B cell (primary cell): ENCODE measurements around the gene YARS1. TPM values are rescaled to one million over a fixed set of nuclear protein-coding genes. Genes with fewer than 3 reads are reported as not detected.

Source experiments
- ATAC-seq: fragments of 200-7000 bp; cut with Tn5 transposase; one replicate; pipeline ENCODE4 v1.10.0; 2021; ENCODE audit warnings: low read depth, mild to moderate bottlenecking, moderate number of reproducible peaks, moderate library complexity
- CTCF ChIA-PET: fragments of 350-600 bp; sonication (Branson Sonifier 250); formaldehyde crosslinking; loops from one replicate; lab custom pipeline; 2021; ENCODE audit warnings: antibody characterized with exemption, inconsistent platforms; lab: Charles Lee
- POLR2A ChIA-PET: fragments of 350-600 bp; sonication (Branson Sonifier 250); formaldehyde crosslinking; loops from one replicate; lab custom pipeline; 2021; ENCODE audit warnings: antibody characterized with exemption; lab: Charles Lee
- DNase-seq: peaks from one replicate; pipeline ENCODE4 v3.0.0; 2013
- H2AFZ ChIP-seq: 2 replicates; pipeline ENCODE4 v1.6.1; 2012; ENCODE audit warnings: mild to moderate bottlenecking, low read depth, low read length; ENCODE audit not compliant: insufficient read depth, poor library complexity, severe bottlenecking
- H3K27ac ChIP-seq, 2 donors: 1 replicate in 1 of 2; 2 replicates in 1 of 2; pipeline ENCODE4 v1.5.1; 2012 to 2013; ENCODE audit warnings: low read length in 2 of 2, mild to moderate bottlenecking in 2 of 2, moderate library complexity in 1 of 2
- H3K27me3 ChIP-seq, 4 experiments: fragments of 200-600 bp in 1 of 4; sonication (generic) in 1 of 4; replicated peaks in 1 of 4; 1 replicate in 2 of 4; 2 replicates in 2 of 4; pipeline versions ENCODE4 v1.6.1 to v1.7.0; 2013 to 2016; ENCODE audit warnings: low read length in 3 of 4, mild to moderate bottlenecking in 2 of 4, mixed read lengths in 1 of 4, moderate library complexity in 1 of 4; ENCODE audit not compliant: insufficient read depth in 4 of 4, control insufficient read depth in 3 of 4; ENCODE audit errors: control extremely low read depth in 1 of 4
- H3K36me3 ChIP-seq, 2 experiments: replicated peaks in 1 of 2; 1 replicate in 1 of 2; 2 replicates in 1 of 2; pipeline versions ENCODE4 v1.6.1 to v1.7.1; 2013; ENCODE audit warnings: low read length in 1 of 2; ENCODE audit not compliant: insufficient read depth in 2 of 2, control insufficient read depth in 1 of 2; ENCODE audit errors: control extremely low read depth in 1 of 2, extremely low read depth in 1 of 2
- H3K4me1 ChIP-seq, 2 donors: fragments of 200-600 bp in 1 of 2; sonication (generic) in 1 of 2; 1 replicate in 1 of 2; 2 replicates in 1 of 2; pipeline versions ENCODE4 v1.5.1 to v1.6.1; 2013 to 2017; ENCODE audit warnings: low read length in 2 of 2; ENCODE audit not compliant: control insufficient read depth in 2 of 2, insufficient read depth in 2 of 2
- H3K4me2 ChIP-seq: replicated peaks from 2 replicates; pipeline ENCODE3; 2012; ENCODE audit warnings: mild to moderate bottlenecking, low read depth, low read length; ENCODE audit not compliant: poor library complexity, severe bottlenecking
- H3K4me3 ChIP-seq, 5 experiments: fragments of 200-600 bp in 1 of 5; sonication (generic) in 1 of 5; 1 replicate in 3 of 5; 2 replicates in 2 of 5; pipeline versions ENCODE4 v1.5.1 to v1.7.0; 2011 to 2016; ENCODE audit warnings: low read length in 4 of 5, mild to moderate bottlenecking in 4 of 5, low read depth in 2 of 5, control low read depth in 1 of 5, moderate library complexity in 1 of 5; ENCODE audit not compliant: insufficient read depth in 1 of 5; ENCODE audit errors: control extremely low read depth in 1 of 5, extremely low read depth in 1 of 5
- H3K79me2 ChIP-seq: fragments of 200-600 bp; sonication (generic); one replicate; pipeline ENCODE4 v1.6.0; 2016; ENCODE audit warnings: low read length; ENCODE audit not compliant: control insufficient read depth, insufficient read depth
- H3K9ac ChIP-seq: fragments of 200-600 bp; sonication (generic); 2 replicates; pipeline ENCODE4 v1.6.1; 2017; ENCODE audit warnings: mild to moderate bottlenecking, low read length, moderate library complexity
- H3K9me3 ChIP-seq, 3 donors: one replicate each; pipeline versions ENCODE4 v1.6.1 to v1.7.1; 2013; ENCODE audit warnings: low read length in 2 of 3; ENCODE audit not compliant: control insufficient read depth in 2 of 3, insufficient read depth in 1 of 3; ENCODE audit errors: control extremely low read depth in 1 of 3
- H4K20me1 ChIP-seq: 2 replicates; pipeline ENCODE4 v1.6.0; 2012; ENCODE audit warnings: mild to moderate bottlenecking, low read length; ENCODE audit not compliant: insufficient read depth, control insufficient read depth, poor library complexity, severe bottlenecking
- H3K27ac Mint-ChIP-seq: one replicate; pipeline ENCODE4 v1.8.0; 2021; ENCODE audit warnings: mixed read lengths
- H3K27me3 Mint-ChIP-seq: one replicate; pipeline ENCODE4 v1.8.0; 2021; ENCODE audit warnings: mixed read lengths
- H3K4me1 Mint-ChIP-seq: one replicate; pipeline ENCODE4 v1.8.0; 2021; ENCODE audit warnings: mixed read lengths
- H3K4me3 Mint-ChIP-seq: one replicate; pipeline ENCODE4 v1.8.0; 2021; ENCODE audit warnings: mixed read lengths
- H3K9me3 Mint-ChIP-seq: one replicate; pipeline ENCODE4 v1.8.0; 2022; ENCODE audit warnings: mixed read lengths; ENCODE audit not compliant: insufficient read depth
- CTCF ChIP-seq: fragments of 200-600 bp; IDR thresholded peaks from one replicate; pipeline ENCODE4 v1.8.0; 2022; ENCODE audit warnings: antibody characterized with exemption, mild to moderate bottlenecking
- EZH2 ChIP-seq: IDR thresholded peaks from 2 replicates; pipeline ENCODE4 v1.6.1; 2012; ENCODE audit warnings: borderline replicate concordance, low read depth, mild to moderate bottlenecking, moderate library complexity, low read length; ENCODE audit not compliant: insufficient read depth, poor library complexity, severe bottlenecking
- WGBS: methylation state at CpG from one replicate; pipeline ENCODE4 v1.1.5; 2013; ENCODE audit warnings: missing lambda C conversion rate; ENCODE audit not compliant: insufficient coverage; 5-methylcytosine and 5-hydroxymethylcytosine counted together
- intact Hi-C: fragments of 100-400 bp; cut with micrococcal nuclease; formaldehyde crosslinking; loops from one replicate; pipeline ENCODE4 v1.10.0; 2022
- polyA plus RNA-seq: library from polyadenylated mRNA; depleted of rRNA; stranded (reverse); fragments of >200 nt; gene quantifications from 2 replicates; pipeline ENCODE4 v1.2.3, GENCODE V29; 2012
- total RNA-seq, 2 donors: library from RNA; stranded (reverse); fragments of 120-200 nt in 1 of 2; gene quantifications; 1 replicate in 1 of 2; 2 replicates in 1 of 2; pipeline versions ENCODE4 v1.2.3 to v1.2.4, GENCODE V29; 2013 to 2022

Gene YARS1
- total and polyA plus RNA-seq, 2 donors (not counting 1 experiment from before 2014, with no cell fraction given), result 33.0 to 73.2 TPM

GRCh38 chr1:32816676-32817158 is 441 bp downstream of the YARS1 start:
- 0% methylated on average over 14 of the region's 15 CpGs for WGBS
- Histone ChIP-seq H3K79me2 (peaks cover 85% of the 10 kb centered on the region), H3K36me3 (peaks cover 0 to 2% of the 10 kb centered on the region in 2 experiments), H3K27ac (peak overlapping the region; percentile 73 to 88), H3K9me3 (no peaks in the 10 kb centered on the region), H3K4me3 (peak overlapping the region; percentile 47 to 97 (median 95)), H4K20me1 (peaks cover 20% of the 10 kb centered on the region), H3K9ac (peak overlapping the region; percentile 87), H2AFZ (peak overlapping the region; percentile 89), H3K4me1 (peaks cover 36 to 52% of the 10 kb centered on the region in 2 donors), H3K4me2 (peak overlapping the region; percentile 81), H3K27me3 (no peaks in the 10 kb centered on the region)
- ATAC-seq (no peak), DNase-seq (no peak)
- ChIA-PET CTCF (interaction anchor here (0.7 kb wide), 1 partner anchor 56 kb away, joined by 3 read pairs; no protein-coding TSS in a partner anchor), POLR2A (interaction anchor here (0.5 to 1.6 kb wide), 5 partner anchors 134 to 879 kb away, joined by 3 to 4 read pairs (median 3); partner anchors contain the start of genes HDAC1 and RBBP4)
- intact Hi-C loops, result loop anchor here (1.0 to 10.0 kb wide), 10 partner anchors 64 to 1172 kb away; partner anchors contain the start of genes AZIN2, BSDC1, KPNA6 and PEF1
- Mint-ChIP-seq H3K27ac (peak overlapping the region; percentile 99), H3K4me3 (peak overlapping the region; percentile 98), H3K9me3 (no peaks in the 10 kb centered on the region), H3K4me1 (peaks cover 56% of the 10 kb centered on the region), H3K27me3 (no peaks in the 10 kb centered on the region)
- no peak for TF ChIP-seq EZH2
- TF ChIP-seq CTCF, result no peak
